K562 (cell line): ENCODE results near the gene C1orf174. TPM values are rescaled to one million over a fixed set of nuclear protein-coding genes. Genes with fewer than 3 reads are reported as not detected.

Experiments used
- CTBP1 ChIP-seq: fragments of 450-650 bp; IDR thresholded peaks from 2 replicates; pipeline ENCODE4 v1.6.1; 2016; ENCODE audit warnings: borderline replicate concordance
- HDAC2 ChIP-seq: fragments of 450-650 bp; IDR thresholded peaks from 2 replicates; pipeline ENCODE4 v1.6.1; 2016; ENCODE audit warnings: mild to moderate bottlenecking
- HNRNPH1 ChIP-seq: fragments of 200-400 bp; formaldehyde crosslinking; optimal IDR thresholded peaks from 2 replicates; pipeline ENCODE3; 2017; ENCODE audit warnings: low read depth, mild to moderate bottlenecking, low read length, moderate library complexity
- KLF1 ChIP-seq: fragments of 450-650 bp; IDR thresholded peaks from 2 replicates; pipeline ENCODE4 v1.6.1; 2016; ENCODE audit warnings: missing genetic modification characterization, missing compliant biosample characterization
- NRF1 ChIP-seq, 2 experiments: fragments of 450-650 bp; IDR thresholded peaks in 1 of 2; conservative IDR thresholded peaks in 1 of 2; 2 replicates each; pipeline ENCODE4 v1.6.1; 2014; ENCODE audit warnings: mild to moderate bottlenecking in 2 of 2
- SREBF2 ChIP-seq: sonication (generic); formaldehyde crosslinking; IDR thresholded peaks from 2 replicates; pipeline ENCODE4 v1.4.0; 2020; ENCODE audit warnings: mild to moderate bottlenecking, missing genetic modification reagents
- SRF ChIP-seq, 2 experiments: fragments of 250-450, 450-650 bp in 1 of 2; sonication (Bioruptor Pico) in 1 of 2; sonication (generic) in 1 of 2; formaldehyde crosslinking; IDR thresholded peaks; 2 replicates each; pipeline versions ENCODE4 v1.5.0 to v1.5.1; 2020 to 2022; ENCODE audit warnings: mild to moderate bottlenecking in 1 of 2, missing genetic modification reagents in 1 of 2
- TCF3 ChIP-seq: sonication (generic); formaldehyde crosslinking; IDR thresholded peaks from 2 replicates; pipeline ENCODE4 v1.4.0; 2020; ENCODE audit warnings: mild to moderate bottlenecking, missing genetic modification reagents
- ZNF143 ChIP-seq: sonication (generic); formaldehyde crosslinking; IDR thresholded peaks from 2 replicates; pipeline ENCODE4 v1.9.0; 2022; ENCODE audit warnings: mild to moderate bottlenecking, missing genetic modification reagents
- ZNF695 ChIP-seq: fragments of 450-650 bp; formaldehyde crosslinking; IDR thresholded peaks from 2 replicates; pipeline ENCODE4 v1.4.0; 2020; ENCODE audit warnings: mild to moderate bottlenecking, moderate library complexity
- polyA plus RNA-seq, 8 experiments: library from polyadenylated mRNA; depleted of rRNA in 4 of 8; stranded (reverse) in 5 of 8; unstranded in 3 of 8; fragments of >200 nt; fragmentation: Nextera tagmentation in 2 of 8; fragmentation: Illumina TruSeq in 1 of 8; extraction: Ambion mirVana in 2 of 8; extraction: Trizol in 1 of 8; gene quantifications; 2 replicates each; pipeline versions ENCODE4 v1.2.1 to v1.2.3, GENCODE V29; 2011 to 2014; ENCODE audit warnings: inconsistent platforms in 1 of 8, missing spikeins in 1 of 8
- total RNA-seq, 7 experiments: library from RNA; depleted of rRNA in 6 of 7; stranded (reverse); fragments of >200 nt in 6 of 7; fragmentation: Illumina TruSeq in 2 of 7; extraction: Trizol in 2 of 7; gene quantifications; 2 replicates each; pipeline versions ENCODE4 v1.2.1 to v1.2.3, GENCODE V29; 2011 to 2021; ENCODE audit warnings: low replicate concordance in 1 of 7
- TF ChIP-seq, protein P1 (sequence below): sonication (generic); formaldehyde crosslinking; IDR thresholded peaks from 2 replicates; pipeline ENCODE4 v1.8.0; 2023; ENCODE audit warnings: mild to moderate bottlenecking, missing genetic modification reagents
- TF ChIP-seq, protein P2 (sequence below), 2 experiments: IDR thresholded peaks in 1 of 2; conservative IDR thresholded peaks in 1 of 2; 2 replicates each; pipeline ENCODE4 v1.6.1; 2016; ENCODE audit warnings: low read depth in 2 of 2, mild to moderate bottlenecking in 1 of 2, missing compliant biosample characterization in 1 of 2, missing genetic modification characterization in 1 of 2, moderate library complexity in 1 of 2
- TF ChIP-seq, protein P3 (sequence below): sonication (generic); formaldehyde crosslinking; IDR thresholded peaks from 2 replicates; pipeline ENCODE4 v1.8.1; 2023; ENCODE audit warnings: missing genetic modification reagents, mild to moderate bottlenecking, borderline replicate concordance
- TF ChIP-seq, protein P4 (sequence below): fragments of 250-450 bp; sonication (Bioruptor Pico); IDR thresholded peaks from 2 replicates; pipeline ENCODE4 v1.4.0; 2020; ENCODE audit warnings: mild to moderate bottlenecking
- TF ChIP-seq, protein P5 (sequence below): fragments of 200-800 bp; sonication (Bioruptor generic); IDR thresholded peaks from 2 replicates; pipeline ENCODE4 v1.6.1; 2017; ENCODE audit warnings: missing genetic modification characterization, missing compliant biosample characterization

The C1orf174 gene
- total and polyA plus RNA-seq, 9 of the 15 experiments (the other 6 are each of a cell fraction or from before 2014, with no cell fraction given) = 38.5 to 64.9 (median 45.4) TPM

DNA sequence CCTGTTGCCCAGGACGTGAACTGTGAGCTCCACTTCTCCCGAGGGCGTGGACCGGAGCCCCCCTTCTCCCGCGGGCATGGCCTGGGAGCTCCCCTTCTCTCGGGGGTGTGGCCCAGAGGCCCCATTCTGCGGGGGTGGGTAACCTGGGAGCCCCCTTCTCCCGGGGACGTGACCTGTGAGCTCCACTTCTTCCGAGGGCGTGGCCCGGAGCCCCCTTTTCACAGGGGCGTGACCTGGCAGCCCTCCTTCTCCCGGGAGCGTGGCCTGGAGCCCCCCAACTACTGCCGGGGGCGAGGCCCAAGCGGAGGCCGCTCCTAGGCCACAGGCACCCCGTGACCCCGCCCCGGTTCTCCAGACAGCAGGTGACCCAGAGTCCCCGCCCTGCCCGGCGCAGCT is 320 bp downstream of the C1orf174 start (continued):
- TF ChIP-seq, protein P1, sequence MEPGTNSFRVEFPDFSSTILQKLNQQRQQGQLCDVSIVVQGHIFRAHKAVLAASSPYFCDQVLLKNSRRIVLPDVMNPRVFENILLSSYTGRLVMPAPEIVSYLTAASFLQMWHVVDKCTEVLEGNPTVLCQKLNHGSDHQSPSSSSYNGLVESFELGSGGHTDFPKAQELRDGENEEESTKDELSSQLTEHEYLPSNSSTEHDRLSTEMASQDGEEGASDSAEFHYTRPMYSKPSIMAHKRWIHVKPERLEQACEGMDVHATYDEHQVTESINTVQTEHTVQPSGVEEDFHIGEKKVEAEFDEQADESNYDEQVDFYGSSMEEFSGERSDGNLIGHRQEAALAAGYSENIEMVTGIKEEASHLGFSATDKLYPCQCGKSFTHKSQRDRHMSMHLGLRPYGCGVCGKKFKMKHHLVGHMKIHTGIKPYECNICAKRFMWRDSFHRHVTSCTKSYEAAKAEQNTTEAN (CRISPR knock-in tag) = peak; percentile 72; the same call in 1 of the 2 replicates
- TF ChIP-seq, protein P2, sequence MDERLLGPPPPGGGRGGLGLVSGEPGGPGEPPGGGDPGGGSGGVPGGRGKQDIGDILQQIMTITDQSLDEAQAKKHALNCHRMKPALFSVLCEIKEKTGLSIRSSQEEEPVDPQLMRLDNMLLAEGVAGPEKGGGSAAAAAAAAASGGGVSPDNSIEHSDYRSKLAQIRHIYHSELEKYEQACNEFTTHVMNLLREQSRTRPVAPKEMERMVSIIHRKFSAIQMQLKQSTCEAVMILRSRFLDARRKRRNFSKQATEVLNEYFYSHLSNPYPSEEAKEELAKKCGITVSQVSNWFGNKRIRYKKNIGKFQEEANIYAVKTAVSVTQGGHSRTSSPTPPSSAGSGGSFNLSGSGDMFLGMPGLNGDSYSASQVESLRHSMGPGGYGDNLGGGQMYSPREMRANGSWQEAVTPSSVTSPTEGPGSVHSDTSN (CRISPR knock-in tag; IDR thresholded peaks at IDR 0.05; ENCODE audit: low read depth) = no peak
- TF ChIP-seq, protein P2 (tag; conservative IDR thresholded peaks at IDR 0.05; ENCODE audit: low read depth) = no peak
- TF ChIP-seq SREBF2 = no peak
- no peak for TF ChIP-seq ZNF143 (CRISPR knock-in tag)
- peak; percentile 56; the same call in 1 of the 2 replicates for TF ChIP-seq CTBP1
- TF ChIP-seq, protein P3, sequence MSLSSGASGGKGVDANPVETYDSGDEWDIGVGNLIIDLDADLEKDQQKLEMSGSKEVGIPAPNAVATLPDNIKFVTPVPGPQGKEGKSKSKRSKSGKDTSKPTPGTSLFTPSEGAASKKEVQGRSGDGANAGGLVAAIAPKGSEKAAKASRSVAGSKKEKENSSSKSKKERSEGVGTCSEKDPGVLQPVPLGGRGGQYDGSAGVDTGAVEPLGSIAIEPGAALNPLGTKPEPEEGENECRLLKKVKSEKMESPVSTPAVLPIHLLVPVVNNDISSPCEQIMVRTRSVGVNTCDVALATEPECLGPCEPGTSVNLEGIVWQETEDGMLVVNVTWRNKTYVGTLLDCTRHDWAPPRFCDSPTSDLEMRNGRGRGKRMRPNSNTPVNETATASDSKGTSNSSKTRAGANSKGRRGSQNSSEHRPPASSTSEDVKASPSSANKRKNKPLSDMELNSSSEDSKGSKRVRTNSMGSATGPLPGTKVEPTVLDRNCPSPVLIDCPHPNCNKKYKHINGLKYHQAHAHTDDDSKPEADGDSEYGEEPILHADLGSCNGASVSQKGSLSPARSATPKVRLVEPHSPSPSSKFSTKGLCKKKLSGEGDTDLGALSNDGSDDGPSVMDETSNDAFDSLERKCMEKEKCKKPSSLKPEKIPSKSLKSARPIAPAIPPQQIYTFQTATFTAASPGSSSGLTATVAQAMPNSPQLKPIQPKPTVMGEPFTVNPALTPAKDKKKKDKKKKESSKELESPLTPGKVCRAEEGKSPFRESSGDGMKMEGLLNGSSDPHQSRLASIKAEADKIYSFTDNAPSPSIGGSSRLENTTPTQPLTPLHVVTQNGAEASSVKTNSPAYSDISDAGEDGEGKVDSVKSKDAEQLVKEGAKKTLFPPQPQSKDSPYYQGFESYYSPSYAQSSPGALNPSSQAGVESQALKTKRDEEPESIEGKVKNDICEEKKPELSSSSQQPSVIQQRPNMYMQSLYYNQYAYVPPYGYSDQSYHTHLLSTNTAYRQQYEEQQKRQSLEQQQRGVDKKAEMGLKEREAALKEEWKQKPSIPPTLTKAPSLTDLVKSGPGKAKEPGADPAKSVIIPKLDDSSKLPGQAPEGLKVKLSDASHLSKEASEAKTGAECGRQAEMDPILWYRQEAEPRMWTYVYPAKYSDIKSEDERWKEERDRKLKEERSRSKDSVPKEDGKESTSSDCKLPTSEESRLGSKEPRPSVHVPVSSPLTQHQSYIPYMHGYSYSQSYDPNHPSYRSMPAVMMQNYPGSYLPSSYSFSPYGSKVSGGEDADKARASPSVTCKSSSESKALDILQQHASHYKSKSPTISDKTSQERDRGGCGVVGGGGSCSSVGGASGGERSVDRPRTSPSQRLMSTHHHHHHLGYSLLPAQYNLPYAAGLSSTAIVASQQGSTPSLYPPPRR (CRISPR knock-in tag) = no peak
- peak; percentile 88 for TF ChIP-seq KLF1 (tag)
- TF ChIP-seq ZNF695 = no peak
- TF ChIP-seq, protein P4, sequence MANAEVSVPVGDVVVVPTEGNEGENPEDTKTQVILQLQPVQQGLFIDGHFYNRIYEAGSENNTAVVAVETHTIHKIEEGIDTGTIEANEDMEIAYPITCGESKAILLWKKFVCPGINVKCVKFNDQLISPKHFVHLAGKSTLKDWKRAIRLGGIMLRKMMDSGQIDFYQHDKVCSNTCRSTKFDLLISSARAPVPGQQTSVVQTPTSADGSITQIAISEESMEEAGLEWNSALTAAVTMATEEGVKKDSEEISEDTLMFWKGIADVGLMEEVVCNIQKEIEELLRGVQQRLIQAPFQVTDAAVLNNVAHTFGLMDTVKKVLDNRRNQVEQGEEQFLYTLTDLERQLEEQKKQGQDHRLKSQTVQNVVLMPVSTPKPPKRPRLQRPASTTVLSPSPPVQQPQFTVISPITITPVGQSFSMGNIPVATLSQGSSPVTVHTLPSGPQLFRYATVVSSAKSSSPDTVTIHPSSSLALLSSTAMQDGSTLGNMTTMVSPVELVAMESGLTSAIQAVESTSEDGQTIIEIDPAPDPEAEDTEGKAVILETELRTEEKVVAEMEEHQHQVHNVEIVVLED (CRISPR knock-in tag) = no peak
- TF ChIP-seq NRF1 (conservative IDR thresholded peaks at IDR 0.05 in 1 of 2, IDR thresholded peaks at IDR 0.05 in 1 of 2) = peak in 1 of 2 experiments; percentile 85; a peak in 3 of 4 replicates
- 0 out of 2 replicates have a peak, but pooled peaks have one; percentile 24 for TF ChIP-seq TCF3 (CRISPR knock-in tag)
- TF ChIP-seq, protein P5, sequence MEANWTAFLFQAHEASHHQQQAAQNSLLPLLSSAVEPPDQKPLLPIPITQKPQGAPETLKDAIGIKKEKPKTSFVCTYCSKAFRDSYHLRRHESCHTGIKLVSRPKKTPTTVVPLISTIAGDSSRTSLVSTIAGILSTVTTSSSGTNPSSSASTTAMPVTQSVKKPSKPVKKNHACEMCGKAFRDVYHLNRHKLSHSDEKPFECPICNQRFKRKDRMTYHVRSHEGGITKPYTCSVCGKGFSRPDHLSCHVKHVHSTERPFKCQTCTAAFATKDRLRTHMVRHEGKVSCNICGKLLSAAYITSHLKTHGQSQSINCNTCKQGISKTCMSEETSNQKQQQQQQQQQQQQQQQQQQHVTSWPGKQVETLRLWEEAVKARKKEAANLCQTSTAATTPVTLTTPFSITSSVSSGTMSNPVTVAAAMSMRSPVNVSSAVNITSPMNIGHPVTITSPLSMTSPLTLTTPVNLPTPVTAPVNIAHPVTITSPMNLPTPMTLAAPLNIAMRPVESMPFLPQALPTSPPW = no peak
- peak; percentile 83 for TF ChIP-seq HDAC2
- TF ChIP-seq HNRNPH1 = no peak
- no peak for TF ChIP-seq SRF (CRISPR knock-in tag; IDR thresholded peaks at IDR 0.05)
